ENCODE measurements around the gene WDR5. TPM values are rescaled to one million over a fixed set of nuclear protein-coding genes. Genes with fewer than 3 reads are reported as not detected.

The WDR5 gene
- total RNA-seq, 2 experiments from 2014 or later: 64.6 to 65.6 TPM

- no peak overlapping the region for H3K4me3 Mint-ChIP-seq
- no peaks in the 10 kb centered on the region for H3K4me1 Mint-ChIP-seq
- H3K27ac Mint-ChIP-seq: no peak overlapping the region
- DNase-seq: no peak
- peaks cover 34% of the 10 kb centered on the region for H3K36me3 Mint-ChIP-seq
- no peaks in the 10 kb centered on the region for H3K9me3 Mint-ChIP-seq
- no peaks in the 10 kb centered on the region for H3K27me3 Mint-ChIP-seq
Measured at GRCh38 chr9:134145262-134145661, 9.4 kb downstream of the WDR5 start.

- Mint-ChIP-seq H3K4me3 (no peak overlapping the region), H3K27me3 (no peaks in the 10 kb centered on the region), H3K36me3 (peaks cover 25% of the 10 kb centered on the region), H3K27ac (no peak overlapping the region), H3K4me1 (no peaks in the 10 kb centered on the region), H3K9me3 (no peaks in the 10 kb centered on the region)
- no peak for DNase-seq
Measured at GRCh38 chr9:134146774-134147493, 11.1 kb downstream of the WDR5 start.

DNA sequence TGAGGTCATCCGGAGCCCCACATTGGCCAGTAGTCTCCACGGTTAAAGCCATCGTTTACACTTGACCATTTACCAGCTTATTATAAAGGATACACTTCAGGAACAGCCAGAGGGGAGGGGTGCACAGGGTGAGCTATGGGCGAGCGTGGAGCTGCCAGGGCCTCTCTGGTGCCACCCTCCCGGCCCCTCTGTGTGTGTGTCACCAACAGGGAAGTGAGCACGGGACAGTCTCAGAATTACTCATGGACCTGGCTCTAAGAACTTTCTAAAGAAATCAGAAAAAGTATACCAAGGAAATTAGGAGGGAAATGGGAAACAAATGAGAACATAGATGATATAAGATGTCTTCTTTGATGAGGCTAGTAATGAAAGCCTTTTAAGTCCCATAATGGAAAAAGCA, 13.5 kb downstream of the WDR5 start:
- Mint-ChIP-seq H3K9me3 (no peaks in the 10 kb centered on the region), H3K36me3 (peaks cover 19% of the 10 kb centered on the region), H3K4me3 (no peak overlapping the region), H3K4me1 (no peaks in the 10 kb centered on the region), H3K27me3 (no peaks in the 10 kb centered on the region), H3K27ac (peak overlapping the region; percentile 42)
- no peak for DNase-seq

- H3K27ac Mint-ChIP-seq: no peak overlapping the region
- H3K27me3 Mint-ChIP-seq: no peaks in the 10 kb centered on the region
- no peaks in the 10 kb centered on the region for H3K4me1 Mint-ChIP-seq
- no peaks in the 10 kb centered on the region for H3K9me3 Mint-ChIP-seq
- H3K36me3 Mint-ChIP-seq: peaks cover 27% of the 10 kb centered on the region
- H3K4me3 Mint-ChIP-seq: no peak overlapping the region
- DNase-seq: no peak
Measured at GRCh38 chr9:134150557-134151214, 14.8 kb downstream of the WDR5 start.

GRCh38 chr9:134152022-134152448, 16.2 kb downstream of the WDR5 start:
- Mint-ChIP-seq H3K27ac (no peak overlapping the region), H3K27me3 (no peaks in the 10 kb centered on the region), H3K36me3 (peaks cover 22% of the 10 kb centered on the region), H3K4me3 (no peak overlapping the region), H3K4me1 (no peaks in the 10 kb centered on the region), H3K9me3 (no peaks in the 10 kb centered on the region)
- DNase-seq: no peak

DNA sequence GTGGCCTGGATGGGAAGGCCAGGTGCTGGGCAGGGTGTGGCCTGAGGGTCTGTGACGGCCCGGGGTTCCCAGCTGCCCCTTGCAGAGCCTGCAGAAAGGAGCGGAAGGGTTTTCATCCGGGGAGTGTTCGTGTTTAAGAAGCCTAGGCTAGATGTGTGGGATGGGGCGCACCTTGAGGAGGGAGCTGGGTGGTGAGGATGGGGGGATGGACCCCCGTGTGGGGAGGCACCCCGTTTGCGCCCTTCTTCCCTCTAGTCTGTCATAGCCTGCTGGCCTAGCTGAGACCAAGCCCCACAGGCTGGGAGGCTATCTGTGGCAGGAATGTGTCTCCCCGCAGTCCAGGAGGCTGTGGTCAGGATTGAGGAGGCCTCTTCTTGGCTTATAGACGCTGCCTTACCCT, 16.6 kb downstream of the WDR5 start:
- Mint-ChIP-seq H3K4me3 (no peak overlapping the region), H3K27ac (no peak overlapping the region)

DNA sequence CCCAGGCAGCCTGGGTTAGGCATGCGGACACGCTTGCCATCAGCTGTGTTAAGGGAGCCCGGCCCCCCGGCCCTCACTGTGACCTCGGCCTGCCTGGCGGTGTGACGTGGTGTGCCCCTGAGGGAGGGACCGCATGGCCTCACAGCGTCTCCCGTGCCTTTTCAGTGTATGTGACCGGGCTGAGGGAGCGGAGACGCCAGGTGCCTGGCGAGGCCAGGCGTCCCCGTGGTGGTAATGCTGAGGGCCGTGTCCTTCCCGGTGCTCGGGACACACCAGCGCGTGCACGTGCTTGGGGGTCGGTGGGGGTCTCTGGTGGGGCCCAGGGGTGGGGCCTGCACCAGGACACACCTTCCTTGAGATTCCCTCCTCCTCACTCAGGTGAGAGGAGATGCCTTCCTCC, 17.6 kb downstream of the WDR5 start:
- no peak for DNase-seq
- Mint-ChIP-seq H3K4me3 (no peak overlapping the region), H3K4me1 (no peaks in the 10 kb centered on the region), H3K27ac (no peak overlapping the region), H3K27me3 (no peaks in the 10 kb centered on the region), H3K36me3 (peaks cover 23% of the 10 kb centered on the region), H3K9me3 (no peaks in the 10 kb centered on the region)

More for the DNA sequence above, 16.6 kb downstream of the WDR5 start:
- peaks cover 21% of the 10 kb centered on the region for H3K36me3 Mint-ChIP-seq
- H3K9me3 Mint-ChIP-seq: no peaks in the 10 kb centered on the region
- H3K27me3 Mint-ChIP-seq: no peaks in the 10 kb centered on the region
- no peak for DNase-seq
- H3K4me1 Mint-ChIP-seq: no peaks in the 10 kb centered on the region

DNA sequence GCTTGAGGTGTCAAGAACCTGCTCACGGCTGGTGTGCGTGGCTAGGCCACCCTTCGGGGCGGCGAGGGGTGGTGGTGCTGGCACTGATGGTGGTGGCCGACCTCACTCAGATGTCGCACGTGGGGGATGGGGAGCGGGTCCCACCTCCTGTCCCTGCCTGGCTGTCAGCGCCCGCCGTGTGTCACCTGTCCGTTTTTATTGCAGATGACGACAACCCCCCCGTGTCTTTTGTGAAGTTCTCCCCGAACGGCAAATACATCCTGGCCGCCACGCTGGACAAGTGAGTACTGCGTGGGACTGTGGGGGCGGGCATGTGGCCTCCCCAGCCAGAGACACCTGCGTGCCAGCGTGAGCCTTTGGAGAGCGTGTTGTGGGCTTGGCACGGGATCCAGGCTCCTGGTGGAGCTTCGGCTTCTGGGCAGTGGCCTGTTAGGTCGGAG, 18.4 kb downstream of the WDR5 start:
- Mint-ChIP-seq H3K9me3 (no peaks in the 10 kb centered on the region), H3K4me3 (no peak overlapping the region), H3K27ac (no peak overlapping the region), H3K4me1 (no peaks in the 10 kb centered on the region), H3K27me3 (no peaks in the 10 kb centered on the region), H3K36me3 (peaks cover 18% of the 10 kb centered on the region)
- DNase-seq: no peak

GRCh38 chr9:134155812-134156377, 20.0 kb downstream of the WDR5 start:
- Mint-ChIP-seq H3K27me3 (no peaks in the 10 kb centered on the region), H3K36me3 (peaks cover 16% of the 10 kb centered on the region), H3K4me1 (no peaks in the 10 kb centered on the region), H3K27ac (no peak overlapping the region), H3K4me3 (no peak overlapping the region), H3K9me3 (no peaks in the 10 kb centered on the region)
- DNase-seq: no peak

GRCh38 chr9:134156564-134157377, 20.9 kb downstream of the WDR5 start:
- H3K27me3 Mint-ChIP-seq: no peaks in the 10 kb centered on the region
- DNase-seq: no peak
- no peaks in the 10 kb centered on the region for H3K4me1 Mint-ChIP-seq
- H3K4me3 Mint-ChIP-seq: no peak overlapping the region
- no peak overlapping the region for H3K27ac Mint-ChIP-seq
- H3K36me3 Mint-ChIP-seq: peaks cover 14% of the 10 kb centered on the region
- H3K9me3 Mint-ChIP-seq: no peaks in the 10 kb centered on the region

DNA sequence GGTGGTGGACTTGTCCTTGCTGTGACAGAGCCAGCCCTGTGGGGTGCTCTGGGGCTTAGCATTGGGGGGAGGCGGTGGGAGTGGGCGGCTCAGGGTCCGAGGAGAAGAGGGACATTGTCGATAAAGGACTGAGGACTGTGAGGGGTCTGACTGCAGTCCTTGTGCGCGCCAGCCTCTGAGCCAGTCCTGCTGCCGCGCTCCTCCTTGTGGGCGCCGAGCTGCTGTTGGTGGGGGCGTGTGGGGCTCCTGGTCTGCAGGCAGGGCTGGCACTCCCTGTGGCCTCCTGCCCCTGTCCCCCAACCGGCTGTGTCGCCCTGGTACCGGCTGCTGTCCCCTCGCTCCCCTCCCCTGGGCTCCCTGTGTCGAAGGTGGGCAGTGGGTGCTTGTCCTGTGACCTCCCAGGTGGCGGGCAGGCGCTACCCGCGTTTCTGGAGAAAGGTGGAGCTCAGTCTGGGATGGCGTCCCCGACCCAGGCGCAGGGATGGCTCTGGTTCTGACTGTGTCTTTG, 21.6 kb downstream of the WDR5 start:
- H3K4me1 Mint-ChIP-seq: no peaks in the 10 kb centered on the region
- H3K27me3 Mint-ChIP-seq: no peaks in the 10 kb centered on the region
- no peak overlapping the region for H3K27ac Mint-ChIP-seq
- peaks cover 14% of the 10 kb centered on the region for H3K36me3 Mint-ChIP-seq
- H3K4me3 Mint-ChIP-seq: no peak overlapping the region
- H3K9me3 Mint-ChIP-seq: no peaks in the 10 kb centered on the region
- no peak for DNase-seq

DNA sequence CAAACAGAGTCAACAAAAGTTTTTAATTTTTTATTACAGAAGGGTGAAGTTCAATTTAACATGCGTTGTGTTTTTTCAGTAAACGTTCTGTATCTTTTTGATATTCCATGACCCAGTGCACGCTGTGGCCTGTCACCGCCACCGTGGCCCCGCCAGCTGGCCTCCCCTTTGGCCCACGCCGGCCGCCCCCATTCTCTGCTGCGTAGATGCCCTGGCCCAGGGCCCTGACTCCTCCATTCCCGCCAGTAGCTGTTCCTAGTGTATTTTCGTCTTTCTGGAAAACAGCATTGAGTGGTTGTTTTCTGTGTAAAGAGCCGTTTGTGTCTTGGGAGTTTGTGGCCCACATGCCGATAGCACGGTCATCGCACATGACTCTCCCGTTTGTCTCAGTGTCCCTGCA, 22.4 kb downstream of the WDR5 start:
- H3K27ac Mint-ChIP-seq: no peak overlapping the region
- peaks cover 14% of the 10 kb centered on the region for H3K36me3 Mint-ChIP-seq
- DNase-seq: no peak
- peaks cover 3% of the 10 kb centered on the region for H3K4me1 Mint-ChIP-seq
- H3K27me3 Mint-ChIP-seq: no peaks in the 10 kb centered on the region
- no peaks in the 10 kb centered on the region for H3K9me3 Mint-ChIP-seq
- no peak overlapping the region for H3K4me3 Mint-ChIP-seq

GRCh38 chr9:134158753-134159392, 23.0 kb downstream of the WDR5 start:
- no peaks in the 10 kb centered on the region for H3K9me3 Mint-ChIP-seq
- H3K4me1 Mint-ChIP-seq: peaks cover 3% of the 10 kb centered on the region
- no peaks in the 10 kb centered on the region for H3K27me3 Mint-ChIP-seq
- H3K27ac Mint-ChIP-seq: no peak overlapping the region
- no peak overlapping the region for H3K4me3 Mint-ChIP-seq
- DNase-seq: no peak
- H3K36me3 Mint-ChIP-seq: peaks cover 16% of the 10 kb centered on the region

DNA sequence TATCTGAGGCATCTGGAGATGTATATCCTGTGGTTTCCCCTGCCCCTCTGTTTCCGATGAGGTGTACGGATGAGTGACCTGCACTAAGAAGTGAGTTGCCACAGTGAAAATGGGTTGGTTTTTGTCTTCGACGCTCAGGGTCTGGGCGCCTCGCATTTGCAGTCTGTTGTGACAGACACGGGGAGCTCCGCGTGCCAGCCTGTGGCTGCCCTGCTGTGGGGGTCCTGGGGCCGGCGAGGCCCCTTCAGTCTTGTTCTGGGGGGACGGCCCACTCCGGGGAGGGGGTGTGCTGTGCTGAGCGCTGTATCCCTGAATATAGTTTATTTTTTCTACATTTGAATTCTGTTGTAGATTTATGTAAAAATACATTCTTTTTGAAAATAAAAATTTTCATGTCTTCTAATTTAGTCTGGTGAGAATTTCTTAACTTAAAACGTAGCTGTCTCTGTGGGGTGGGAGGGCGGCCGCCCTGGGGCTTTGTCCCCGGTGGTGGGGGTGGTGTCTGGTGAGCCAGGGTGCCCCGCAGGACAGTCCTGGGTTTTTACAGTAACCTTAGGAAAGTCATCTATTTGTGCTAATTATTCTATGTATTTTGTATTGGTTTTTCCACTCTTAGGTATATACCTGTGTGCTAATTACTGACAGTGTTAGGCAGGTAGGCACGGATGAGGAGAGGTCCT, 23.8 kb downstream of the WDR5 start:
- DNase-seq: no peak
- Mint-ChIP-seq H3K4me1 (peaks cover 3% of the 10 kb centered on the region), H3K27me3 (no peaks in the 10 kb centered on the region), H3K9me3 (no peaks in the 10 kb centered on the region), H3K36me3 (peaks cover 16% of the 10 kb centered on the region), H3K27ac (no peak overlapping the region), H3K4me3 (no peak overlapping the region)

Measured in activated naive CD8-positive, alpha-beta T cell treated with anti-CD3 and anti-CD28 coated beads for 36 hours (primary cell).